ENCODE measurements around the gene CCDC12. TPM values are rescaled to one million over a fixed set of nuclear protein-coding genes. Genes with fewer than 3 reads are reported as not detected.

The CCDC12 gene
- total RNA-seq, 1 experiment from 2014 or later = 46.5 TPM

DNA sequence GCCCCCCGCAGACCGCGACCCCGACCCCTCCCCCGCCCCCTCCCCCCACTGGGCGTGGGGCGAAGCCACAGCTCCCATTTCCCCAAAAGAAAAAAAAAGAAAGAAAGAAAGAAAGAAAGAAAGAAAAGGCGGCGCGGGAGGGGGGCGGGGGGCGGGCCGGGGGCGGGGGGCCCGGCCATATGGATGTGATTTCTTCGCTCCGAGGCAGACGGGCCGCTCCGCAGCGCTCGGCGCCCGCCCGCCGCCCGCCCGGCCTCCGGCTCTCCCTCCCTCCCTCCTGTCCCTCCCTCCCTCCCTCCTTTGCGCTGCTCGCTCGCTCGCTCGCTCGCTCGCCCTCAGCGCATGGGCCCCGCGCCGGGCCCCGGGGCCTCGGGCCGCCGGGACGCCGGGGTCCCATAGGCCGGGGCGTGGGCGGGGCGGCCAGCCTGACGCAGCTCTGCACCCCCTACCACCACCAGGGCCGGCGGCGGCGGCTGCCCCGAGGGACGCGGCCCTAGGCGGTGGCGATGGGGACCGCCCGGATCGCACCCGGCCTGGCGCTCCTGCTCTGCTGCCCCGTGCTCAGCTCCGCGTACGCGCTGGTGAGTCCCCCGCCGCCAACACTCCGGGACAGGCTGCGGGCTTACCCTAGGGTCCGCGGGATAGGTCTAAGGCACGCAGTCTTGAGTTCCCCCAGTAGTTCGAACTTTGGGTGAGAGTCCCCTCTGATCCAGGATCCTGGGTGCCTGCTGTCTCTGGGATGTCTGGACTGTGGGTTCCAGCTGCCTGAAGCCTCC lies 93.3 kb downstream of the CCDC12 start:
- TF ChIP-seq, protein P1, sequence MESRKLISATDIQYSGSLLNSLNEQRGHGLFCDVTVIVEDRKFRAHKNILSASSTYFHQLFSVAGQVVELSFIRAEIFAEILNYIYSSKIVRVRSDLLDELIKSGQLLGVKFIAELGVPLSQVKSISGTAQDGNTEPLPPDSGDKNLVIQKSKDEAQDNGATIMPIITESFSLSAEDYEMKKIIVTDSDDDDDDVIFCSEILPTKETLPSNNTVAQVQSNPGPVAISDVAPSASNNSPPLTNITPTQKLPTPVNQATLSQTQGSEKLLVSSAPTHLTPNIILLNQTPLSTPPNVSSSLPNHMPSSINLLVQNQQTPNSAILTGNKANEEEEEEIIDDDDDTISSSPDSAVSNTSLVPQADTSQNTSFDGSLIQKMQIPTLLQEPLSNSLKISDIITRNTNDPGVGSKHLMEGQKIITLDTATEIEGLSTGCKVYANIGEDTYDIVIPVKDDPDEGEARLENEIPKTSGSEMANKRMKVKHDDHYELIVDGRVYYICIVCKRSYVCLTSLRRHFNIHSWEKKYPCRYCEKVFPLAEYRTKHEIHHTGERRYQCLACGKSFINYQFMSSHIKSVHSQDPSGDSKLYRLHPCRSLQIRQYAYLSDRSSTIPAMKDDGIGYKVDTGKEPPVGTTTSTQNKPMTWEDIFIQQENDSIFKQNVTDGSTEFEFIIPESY (IDR thresholded peaks at IDR 0.05; ENCODE audit: extremely low read depth, insufficient replicate concordance, low read length) = no peak
- TF ChIP-seq YY1 (IDR thresholded peaks at IDR 0.05; ENCODE audit: extremely low read depth, insufficient replicate concordance, low read depth, low read length) = no peak
- no peak for TF ChIP-seq EZH2 (IDR thresholded peaks at IDR 0.05)
- TF ChIP-seq, protein P2, sequence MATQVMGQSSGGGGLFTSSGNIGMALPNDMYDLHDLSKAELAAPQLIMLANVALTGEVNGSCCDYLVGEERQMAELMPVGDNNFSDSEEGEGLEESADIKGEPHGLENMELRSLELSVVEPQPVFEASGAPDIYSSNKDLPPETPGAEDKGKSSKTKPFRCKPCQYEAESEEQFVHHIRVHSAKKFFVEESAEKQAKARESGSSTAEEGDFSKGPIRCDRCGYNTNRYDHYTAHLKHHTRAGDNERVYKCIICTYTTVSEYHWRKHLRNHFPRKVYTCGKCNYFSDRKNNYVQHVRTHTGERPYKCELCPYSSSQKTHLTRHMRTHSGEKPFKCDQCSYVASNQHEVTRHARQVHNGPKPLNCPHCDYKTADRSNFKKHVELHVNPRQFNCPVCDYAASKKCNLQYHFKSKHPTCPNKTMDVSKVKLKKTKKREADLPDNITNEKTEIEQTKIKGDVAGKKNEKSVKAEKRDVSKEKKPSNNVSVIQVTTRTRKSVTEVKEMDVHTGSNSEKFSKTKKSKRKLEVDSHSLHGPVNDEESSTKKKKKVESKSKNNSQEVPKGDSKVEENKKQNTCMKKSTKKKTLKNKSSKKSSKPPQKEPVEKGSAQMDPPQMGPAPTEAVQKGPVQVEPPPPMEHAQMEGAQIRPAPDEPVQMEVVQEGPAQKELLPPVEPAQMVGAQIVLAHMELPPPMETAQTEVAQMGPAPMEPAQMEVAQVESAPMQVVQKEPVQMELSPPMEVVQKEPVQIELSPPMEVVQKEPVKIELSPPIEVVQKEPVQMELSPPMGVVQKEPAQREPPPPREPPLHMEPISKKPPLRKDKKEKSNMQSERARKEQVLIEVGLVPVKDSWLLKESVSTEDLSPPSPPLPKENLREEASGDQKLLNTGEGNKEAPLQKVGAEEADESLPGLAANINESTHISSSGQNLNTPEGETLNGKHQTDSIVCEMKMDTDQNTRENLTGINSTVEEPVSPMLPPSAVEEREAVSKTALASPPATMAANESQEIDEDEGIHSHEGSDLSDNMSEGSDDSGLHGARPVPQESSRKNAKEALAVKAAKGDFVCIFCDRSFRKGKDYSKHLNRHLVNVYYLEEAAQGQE (IDR thresholded peaks at IDR 0.05; ENCODE audit: low read depth) = no peak
- TF ChIP-seq POLR2AphosphoS5 (IDR thresholded peaks at IDR 0.05; ENCODE audit: low read depth, low read length) = no peak
- TF ChIP-seq POLR2A (IDR thresholded peaks at IDR 0.05; ENCODE audit: borderline replicate concordance, extremely low read depth, insufficient read depth, insufficient read length) = no peak
- TF ChIP-seq, protein P3, sequence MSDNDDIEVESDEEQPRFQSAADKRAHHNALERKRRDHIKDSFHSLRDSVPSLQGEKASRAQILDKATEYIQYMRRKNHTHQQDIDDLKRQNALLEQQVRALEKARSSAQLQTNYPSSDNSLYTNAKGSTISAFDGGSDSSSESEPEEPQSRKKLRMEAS (IDR thresholded peaks at IDR 0.05) = no peak
- TF ChIP-seq SP1 (IDR thresholded peaks at IDR 0.05; ENCODE audit: low read depth) = no peak
- no peak for TF ChIP-seq JUND (IDR thresholded peaks at IDR 0.05)
- no peak for TF ChIP-seq SIN3A (IDR thresholded peaks at IDR 0.05; ENCODE audit: low read depth)
- no peak for TF ChIP-seq ZNF274 (IDR thresholded peaks at IDR 0.05; ENCODE audit: low read depth, low read length)
- TF ChIP-seq RAD21 (IDR thresholded peaks at IDR 0.05; ENCODE audit: low read depth) = no peak
- TF ChIP-seq, protein P4, sequence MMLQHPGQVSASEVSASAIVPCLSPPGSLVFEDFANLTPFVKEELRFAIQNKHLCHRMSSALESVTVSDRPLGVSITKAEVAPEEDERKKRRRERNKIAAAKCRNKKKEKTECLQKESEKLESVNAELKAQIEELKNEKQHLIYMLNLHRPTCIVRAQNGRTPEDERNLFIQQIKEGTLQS (IDR thresholded peaks at IDR 0.05) = no peak
- no peak for TF ChIP-seq EZH2phosphoT487 (IDR thresholded peaks at IDR 0.05; ENCODE audit: borderline replicate concordance)
- TF ChIP-seq, protein P5, sequence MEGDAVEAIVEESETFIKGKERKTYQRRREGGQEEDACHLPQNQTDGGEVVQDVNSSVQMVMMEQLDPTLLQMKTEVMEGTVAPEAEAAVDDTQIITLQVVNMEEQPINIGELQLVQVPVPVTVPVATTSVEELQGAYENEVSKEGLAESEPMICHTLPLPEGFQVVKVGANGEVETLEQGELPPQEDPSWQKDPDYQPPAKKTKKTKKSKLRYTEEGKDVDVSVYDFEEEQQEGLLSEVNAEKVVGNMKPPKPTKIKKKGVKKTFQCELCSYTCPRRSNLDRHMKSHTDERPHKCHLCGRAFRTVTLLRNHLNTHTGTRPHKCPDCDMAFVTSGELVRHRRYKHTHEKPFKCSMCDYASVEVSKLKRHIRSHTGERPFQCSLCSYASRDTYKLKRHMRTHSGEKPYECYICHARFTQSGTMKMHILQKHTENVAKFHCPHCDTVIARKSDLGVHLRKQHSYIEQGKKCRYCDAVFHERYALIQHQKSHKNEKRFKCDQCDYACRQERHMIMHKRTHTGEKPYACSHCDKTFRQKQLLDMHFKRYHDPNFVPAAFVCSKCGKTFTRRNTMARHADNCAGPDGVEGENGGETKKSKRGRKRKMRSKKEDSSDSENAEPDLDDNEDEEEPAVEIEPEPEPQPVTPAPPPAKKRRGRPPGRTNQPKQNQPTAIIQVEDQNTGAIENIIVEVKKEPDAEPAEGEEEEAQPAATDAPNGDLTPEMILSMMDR (IDR thresholded peaks at IDR 0.05 in 2 of 3, conservative IDR thresholded peaks at IDR 0.05 in 1 of 3; ENCODE audit: borderline replicate concordance in 1 of 3, insufficient read depth in 1 of 3, low read depth in 2 of 3, low read length in 2 of 3) = no peak
- H3K9me3 ChIP-seq (ENCODE audit: control insufficient read depth in 1 of 2, insufficient read depth in 1 of 2, low read depth in 1 of 2, low read length in 2 of 2) = no peaks in the 10 kb centered on the region
- no peak overlapping the region for H3K9ac ChIP-seq (ENCODE audit: low read length)
- H2AFZ ChIP-seq (ENCODE audit: low read depth, low read length, poor library complexity, severe bottlenecking) = no peak overlapping the region
- ATAC-seq (no peak), DNase-seq (ENCODE audit: low read depth, low spot score) (no peak)
- no peak overlapping the region for H3K27ac ChIP-seq (ENCODE audit: low read depth, low read length)
- no peak overlapping the region for H3K4me2 ChIP-seq (ENCODE audit: low read length)
- H3K27me3 ChIP-seq (ENCODE audit: insufficient read depth, low read length) = no peaks in the 10 kb centered on the region
- H4K20me1 ChIP-seq (ENCODE audit: insufficient read depth) = no peaks in the 10 kb centered on the region
- BruUV-seq (replicated peaks) = no TSS peak
- no peak overlapping the region for H3K4me3 ChIP-seq (replicated peaks in 1 of 2; ENCODE audit: low read depth in 1 of 2, low read length in 2 of 2)
- H3K79me2 ChIP-seq (ENCODE audit: insufficient read depth, low read length) = no peaks in the 10 kb centered on the region
- peaks cover 9 to 12% of the 10 kb centered on the region in 2 experiments for H3K4me1 ChIP-seq (ENCODE audit: control insufficient read depth in 1 of 2, insufficient read depth in 2 of 2, low read length in 2 of 2)
- intact Hi-C loops (cut with micrococcal nuclease) = no loop called here
- ChIA-PET POLR2A (no interaction called here), CTCF (no interaction called here), RAD21 (ENCODE audit: low non-redundant PET in 1 of 2, low total read pairs in 2 of 2, uncharacterized antibody in 2 of 2, unreplicated experiment in 2 of 2) (no interaction called here)
- no peaks in the 10 kb centered on the region for H3K36me3 ChIP-seq (ENCODE audit: control insufficient read depth in 1 of 2, insufficient read depth in 2 of 2, low read length in 2 of 2)
- H3K9me2 ChIP-seq (ENCODE audit: insufficient read depth) = no peaks in the 10 kb centered on the region
